Inferior parietal cortex (tissue), 1 donor: ENCODE measurements around the gene KCNA2.

Experiments used
- DNase-seq: peaks from one replicate; pipeline ENCODE4 v3.0.0-alpha.2; 2016; ENCODE audit errors: extremely low spot score

KCNA2 gene

GRCh38 chr1:110628323-110629105, 22.4 kb upstream of the KCNA2 start:
- no peak for DNase-seq

DNA sequence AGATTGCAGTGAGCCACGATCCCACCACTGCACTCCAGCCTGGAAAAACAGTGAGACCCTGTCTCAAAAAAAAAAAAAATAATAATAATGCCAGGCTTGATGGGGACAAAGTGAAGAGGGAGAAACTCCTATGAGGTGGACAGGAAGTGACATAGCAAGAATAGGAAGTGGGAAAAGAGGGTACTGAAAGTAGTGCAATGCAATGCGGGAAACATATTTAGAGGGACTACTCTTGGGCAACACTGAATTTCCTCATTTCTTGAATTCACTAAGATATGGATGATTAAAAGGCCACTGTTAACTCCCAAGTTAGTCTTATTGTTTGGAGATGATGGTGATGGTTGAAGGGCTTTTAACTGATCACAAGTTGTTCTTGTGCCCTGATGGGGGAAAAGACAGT, 21.6 kb upstream of the KCNA2 start:
- no peak for DNase-seq

DNA sequence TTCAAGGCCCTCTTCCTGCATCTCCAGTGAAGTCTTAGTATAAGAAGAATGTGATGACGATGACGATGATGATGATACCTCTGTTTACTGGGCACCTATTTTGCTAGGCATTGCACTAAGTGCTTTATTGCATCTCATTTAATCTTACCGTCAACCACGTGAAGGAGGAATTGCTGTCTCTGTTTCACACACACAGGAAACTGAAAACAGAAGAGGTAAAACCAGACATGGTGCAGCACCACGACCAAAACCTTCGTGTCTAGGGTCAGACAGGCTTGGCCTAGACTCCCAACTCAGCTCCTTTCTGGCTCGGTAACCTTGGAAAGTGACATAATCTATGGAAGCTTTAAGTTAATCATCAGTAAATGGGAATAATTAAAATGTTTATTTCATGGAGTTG, 20.7 kb upstream of the KCNA2 start:
- no peak for DNase-seq

DNA sequence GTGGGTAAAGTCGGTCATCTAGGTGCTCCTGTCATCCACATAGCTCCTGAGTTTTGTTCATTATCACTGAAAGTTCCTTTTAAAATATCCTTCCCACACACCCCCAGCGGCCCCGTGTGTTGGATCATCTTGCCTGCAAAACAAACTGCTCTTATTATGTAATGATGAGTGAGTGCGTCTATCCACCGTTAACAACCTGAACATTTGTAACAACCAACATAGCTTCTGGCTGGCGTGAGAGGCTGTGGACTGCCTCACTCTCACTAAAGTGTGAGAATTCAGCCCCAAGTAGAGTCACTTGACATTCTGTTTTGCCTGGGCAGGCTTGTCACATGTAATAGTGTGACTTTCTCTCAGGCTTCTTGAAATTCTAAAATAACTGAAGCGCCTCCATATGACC, 14.5 kb upstream of the KCNA2 start:
- DNase-seq, result no peak

GRCh38 chr1:110620250-110620615, 14.1 kb upstream of the KCNA2 start:
- DNase-seq, result no peak

DNA sequence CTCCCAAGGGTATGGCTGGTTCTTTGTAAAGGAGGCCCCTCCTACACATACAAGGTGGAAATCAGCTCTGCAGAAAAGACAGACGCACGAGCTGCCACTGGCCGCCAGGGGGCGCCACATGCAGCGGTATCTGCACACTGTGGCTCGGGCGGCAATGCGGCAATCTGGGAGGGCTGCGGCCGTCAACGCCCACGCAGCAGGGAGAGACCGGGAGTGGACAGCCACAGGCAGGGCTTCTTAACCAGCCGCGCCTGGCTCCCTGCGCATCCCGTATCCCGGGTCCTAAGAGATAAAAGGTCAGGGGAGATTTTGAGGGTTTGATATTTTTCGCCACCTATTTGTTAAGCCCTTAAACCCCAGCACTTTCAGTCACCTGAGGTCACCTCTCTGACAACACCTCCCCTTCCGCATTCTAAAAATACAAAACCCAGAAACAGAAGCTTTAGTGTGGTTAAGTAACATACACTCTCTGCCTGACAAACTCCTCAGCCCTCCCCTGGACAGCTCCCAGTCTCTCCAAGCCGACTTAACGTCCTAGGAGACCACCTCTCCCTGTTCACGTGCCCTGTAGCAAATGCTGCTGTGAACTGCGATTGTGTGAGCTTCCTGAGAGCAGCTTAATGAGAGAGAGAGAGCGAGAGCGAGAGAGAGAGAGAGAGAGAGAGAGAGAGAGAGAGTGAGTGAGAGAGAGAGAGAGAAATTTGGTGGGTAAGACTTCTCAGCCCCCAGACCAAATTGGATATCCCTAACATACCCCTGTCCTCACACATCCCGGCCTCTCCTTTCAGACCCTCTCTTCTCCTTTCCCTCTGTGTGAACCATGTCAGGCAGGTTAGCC, 13.5 kb upstream of the KCNA2 start:
- DNase-seq, result peak; percentile 90

GRCh38 chr1:110618668-110619067, 12.5 kb upstream of the KCNA2 start:
- no peak for DNase-seq

DNA sequence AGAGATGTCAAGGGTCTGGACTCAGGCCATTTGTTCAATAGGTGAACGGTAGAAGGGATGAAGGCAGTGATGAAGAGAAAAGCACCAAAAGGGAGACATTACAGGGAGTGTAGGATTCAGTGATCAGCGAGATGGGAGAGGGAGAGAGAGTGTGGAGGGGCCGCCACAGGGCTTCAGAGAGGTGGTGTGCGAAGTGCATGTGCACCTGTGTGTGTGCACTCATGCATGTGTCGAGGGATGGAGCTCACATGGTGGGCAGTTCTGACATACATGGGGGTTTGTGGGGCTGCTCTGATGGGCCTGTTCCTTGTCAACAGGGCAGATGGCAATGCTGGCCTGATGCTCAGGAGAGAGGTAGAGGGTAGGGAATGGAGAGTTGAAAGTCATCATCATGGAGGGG, 11.4 kb upstream of the KCNA2 start:
- DNase-seq, result no peak

DNA sequence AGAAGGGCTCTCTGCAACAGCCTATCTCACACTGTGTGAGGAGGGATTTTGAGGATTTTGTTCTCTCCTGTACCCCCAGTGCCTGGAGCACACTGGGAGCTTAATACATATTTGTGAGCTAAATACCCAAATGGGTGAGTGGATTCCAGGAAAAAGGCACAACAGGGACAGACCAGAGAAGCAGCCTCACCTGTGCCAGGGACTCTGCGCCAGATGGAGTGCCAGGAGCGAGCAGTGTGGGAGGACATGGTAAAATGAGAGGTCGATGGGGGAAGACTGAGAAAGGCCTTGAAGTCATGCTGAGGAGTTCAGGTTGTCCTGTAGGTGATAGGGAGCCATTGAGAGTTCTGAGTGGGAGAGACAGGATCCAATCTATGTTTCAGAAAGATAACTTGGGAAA, 11.0 kb upstream of the KCNA2 start:
- DNase-seq, result no peak

DNA sequence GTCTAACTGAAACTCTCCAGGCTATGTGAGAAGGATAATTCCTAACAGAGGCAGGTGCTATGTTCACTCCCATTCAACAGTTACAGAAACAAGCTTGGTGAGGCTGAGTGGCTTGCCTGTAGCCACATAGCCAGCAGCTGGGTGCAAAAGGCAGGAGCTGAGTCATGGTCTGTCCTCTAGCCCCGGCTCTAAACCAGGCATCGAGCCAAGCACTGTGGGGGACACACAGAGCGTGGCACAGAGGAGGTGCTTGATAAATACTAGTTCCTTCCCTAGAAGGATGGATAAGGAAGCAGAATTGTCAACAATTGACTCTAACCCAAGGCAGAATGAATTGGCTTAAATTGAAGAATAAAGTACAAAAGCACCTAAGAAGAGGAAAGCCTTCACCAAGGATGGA, 10.4 kb upstream of the KCNA2 start:
- DNase-seq, result no peak

DNA sequence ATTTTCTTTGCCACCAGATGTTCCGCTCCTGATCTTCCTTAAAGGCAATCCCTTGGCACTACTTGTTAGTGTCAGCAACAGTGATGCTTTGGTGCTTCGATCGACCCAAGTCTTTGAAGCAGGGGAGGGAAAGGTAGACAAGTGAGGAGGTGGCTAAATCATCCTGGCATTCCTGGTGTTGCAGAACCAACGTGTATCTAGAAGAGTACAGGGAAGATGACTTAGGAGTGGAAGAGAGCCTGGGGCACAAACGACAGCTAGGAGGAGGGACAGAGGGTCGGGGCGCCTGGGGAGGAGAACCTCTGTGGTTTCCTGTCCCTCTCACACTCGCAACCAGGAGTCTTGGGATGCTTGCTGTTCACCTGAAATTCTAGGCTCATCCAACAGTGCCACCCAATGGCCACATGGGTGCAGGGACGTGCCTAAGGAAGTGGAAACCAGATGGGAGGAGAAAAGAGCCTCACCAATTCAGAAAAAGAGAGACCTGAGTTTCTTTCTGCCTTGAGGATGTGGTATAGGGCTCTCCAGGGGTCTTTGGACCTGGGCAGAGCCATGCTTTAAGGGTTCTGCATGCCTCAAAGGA, 9.5 kb upstream of the KCNA2 start:
- peak; percentile 95 for DNase-seq

DNA sequence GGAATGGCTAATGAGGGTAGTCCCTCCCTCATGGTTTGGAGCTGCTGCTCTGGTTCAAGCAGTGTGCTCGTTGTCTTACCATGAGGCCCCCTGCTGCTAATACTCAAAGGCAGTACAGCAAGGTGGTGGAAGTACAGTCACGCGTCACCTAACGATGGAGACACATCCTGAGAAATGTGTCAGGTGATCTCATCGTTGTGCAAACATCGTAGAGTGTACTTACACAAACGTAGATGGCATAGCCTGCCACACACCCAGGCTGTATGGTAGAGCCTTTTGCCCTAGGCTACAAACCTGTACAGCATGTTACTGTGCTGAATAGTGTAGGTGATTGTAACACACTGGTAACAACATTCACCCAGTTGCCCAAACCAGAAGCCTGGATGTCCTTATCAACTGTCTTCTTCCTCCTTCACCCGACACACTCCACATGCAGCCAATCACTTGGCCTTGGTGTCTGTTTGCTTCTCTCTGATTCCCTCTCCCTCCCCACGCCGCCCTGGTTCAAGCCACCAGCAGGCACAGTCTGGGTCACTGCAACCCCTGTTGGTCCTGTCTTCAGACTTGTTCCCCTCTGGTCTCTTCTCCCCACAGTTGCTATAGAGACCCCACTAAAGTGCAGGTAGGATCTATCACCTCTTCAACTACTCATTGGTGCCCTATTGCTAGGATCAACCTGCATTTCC, 6.0 kb upstream of the KCNA2 start:
- DNase-seq, result no peak

- no peak for DNase-seq
These were observed 4.6 kb upstream of the KCNA2 start for GRCh38 chr1:110610696-110611286.

- DNase-seq, result no peak
These were observed 3.9 kb upstream of the KCNA2 start for GRCh38 chr1:110610084-110610483.

DNA sequence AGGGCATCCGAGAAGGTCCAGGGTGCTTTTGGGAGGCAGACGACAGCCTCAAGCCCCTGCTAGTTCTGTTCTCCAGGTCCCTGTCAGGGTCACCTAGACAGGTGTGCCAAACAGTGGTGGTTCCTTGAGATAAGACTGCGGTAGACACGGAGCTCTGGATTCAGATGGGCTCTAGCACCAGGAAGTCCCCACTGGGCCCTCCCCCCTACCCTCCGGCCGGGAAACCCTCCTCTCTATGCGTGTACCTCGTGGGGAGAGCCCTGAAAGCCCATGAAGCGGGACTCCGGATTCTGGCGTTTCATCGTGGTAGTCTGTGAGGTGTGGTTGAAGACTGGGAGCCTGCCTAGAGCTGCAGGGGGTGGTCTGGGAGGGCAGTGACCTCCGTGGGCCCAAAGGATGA, 2.1 kb upstream of the KCNA2 start:
- no peak for DNase-seq

DNA sequence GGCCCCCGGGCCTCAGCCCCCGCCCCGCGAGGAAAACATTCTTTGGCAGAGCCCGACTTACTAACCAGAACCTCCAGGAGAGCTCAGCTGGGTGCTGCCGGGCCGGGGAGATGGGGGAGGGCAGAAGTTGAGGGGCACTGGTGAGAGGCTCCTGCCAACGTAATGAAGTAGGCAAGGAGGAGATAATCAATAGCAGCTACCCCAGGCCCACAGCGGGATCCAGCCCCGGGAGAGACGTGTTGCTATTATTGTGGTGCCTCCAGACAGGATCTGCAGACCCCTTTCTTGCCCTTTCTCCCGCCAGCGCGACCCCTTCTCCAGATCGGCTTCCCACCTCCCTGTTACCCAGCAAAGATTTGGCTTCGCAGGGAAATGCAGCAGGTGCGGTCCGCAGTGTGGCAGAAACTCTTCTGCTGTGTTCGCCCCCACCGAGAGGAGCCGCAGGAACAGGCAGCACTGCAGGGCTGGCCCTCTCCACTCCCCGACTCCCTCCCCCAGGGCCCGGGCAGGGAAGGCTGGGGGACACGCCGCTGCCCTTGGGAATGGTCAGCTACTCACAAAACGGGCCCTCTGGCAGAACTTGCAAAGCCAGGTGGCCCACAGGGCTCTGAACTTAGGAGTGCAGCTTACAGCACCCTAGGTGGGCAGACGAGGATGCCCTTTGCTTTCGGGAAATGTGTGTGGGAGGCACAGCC, 1.5 kb upstream of the KCNA2 start:
- no peak for DNase-seq

DNA sequence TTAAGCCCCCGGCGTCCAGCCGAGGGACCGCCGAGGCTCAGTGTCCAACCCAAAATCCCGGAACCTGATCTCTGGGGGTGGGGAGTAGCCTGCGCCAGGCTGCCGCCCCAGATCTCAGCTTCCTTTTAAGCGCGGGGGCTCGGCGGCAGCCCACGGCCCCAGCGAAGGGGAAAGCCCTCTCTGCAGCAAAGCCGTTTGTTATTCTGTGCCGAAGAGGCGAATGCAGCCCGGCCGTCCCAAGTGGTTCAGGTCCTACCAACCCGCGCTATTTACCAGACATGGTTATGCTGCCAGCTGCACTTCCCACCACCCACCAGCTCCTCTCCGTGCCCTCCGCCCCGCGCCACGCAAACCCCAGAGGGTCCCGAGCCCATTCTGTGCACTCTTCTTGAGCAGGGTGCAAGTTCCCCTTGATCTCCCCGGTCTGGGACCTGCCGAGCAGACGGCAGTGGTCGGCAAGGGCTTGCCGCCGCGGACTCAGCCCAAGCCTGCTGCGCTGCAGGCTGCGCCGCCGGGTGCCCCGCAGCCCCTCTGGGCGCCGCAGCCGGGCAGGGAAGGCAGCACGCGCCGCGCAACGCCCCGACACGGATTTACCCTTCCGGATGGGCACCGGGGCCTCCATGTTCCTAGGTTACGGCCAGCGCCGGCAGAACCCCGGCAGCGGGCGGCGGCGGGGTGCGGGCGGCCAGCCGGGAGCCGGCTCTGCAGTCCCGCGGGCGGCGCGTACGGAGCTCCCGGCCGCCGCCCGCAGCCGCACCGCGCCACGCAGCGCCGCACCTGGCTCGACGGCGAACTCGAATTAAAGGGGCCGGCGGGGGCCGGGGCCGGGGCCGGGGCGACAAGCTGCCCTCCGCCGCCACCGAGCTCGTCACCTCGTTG, 738 bp upstream of the KCNA2 start:
- DNase-seq, result no peak

- no peak for DNase-seq
These were observed 712 bp downstream of the KCNA2 start for GRCh38 chr1:110605446-110605845.

DNA sequence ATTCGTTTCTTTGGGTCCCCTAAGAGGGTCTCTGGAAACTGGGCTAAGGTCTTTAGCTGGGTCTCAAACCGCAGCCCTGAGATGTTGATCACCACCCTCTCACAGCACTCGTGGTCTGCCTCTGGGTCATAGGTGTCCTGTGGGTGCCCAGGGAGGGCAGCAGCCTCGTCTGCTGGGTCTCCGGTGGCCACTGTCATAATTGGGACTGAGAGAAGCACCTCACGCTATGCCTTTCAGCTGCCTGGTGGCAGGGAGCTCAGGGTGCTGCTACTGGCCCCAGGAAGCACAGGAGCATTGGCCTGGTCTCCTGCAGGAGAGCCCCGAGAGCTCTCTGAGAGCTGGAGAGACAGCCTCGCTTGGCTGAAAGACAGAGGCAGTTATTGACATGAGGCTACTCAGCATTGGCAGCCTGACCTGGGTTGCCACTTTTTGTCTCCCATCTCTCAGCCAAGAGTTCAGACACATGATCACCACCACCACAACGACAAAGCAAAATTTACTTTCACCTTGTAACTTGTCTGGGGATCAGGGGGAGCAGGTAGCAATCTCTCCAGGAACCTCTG, 1.5 kb downstream of the KCNA2 start:
- no peak for DNase-seq

GRCh38 chr1:110603058-110603457, 3.1 kb downstream of the KCNA2 start:
- no peak for DNase-seq
